Body of pancreas (tissue), 4 donors: ENCODE data around the gene CEP135.

ENCODE experiments used
- CTCF ChIP-seq, 7 experiments: fragments of 450-650 bp in 4 of 7; fragments of 200-600 bp in 3 of 7; sonication (generic) in 3 of 7; IDR thresholded peaks; one replicate each; pipeline ENCODE4 v1.5.1; 2016 to 2019; ENCODE audit warnings: antibody characterized with exemption in 7 of 7
- POLR2A ChIP-seq, 3 donors: fragments of 450-650 bp; IDR thresholded peaks; one replicate each; pipeline ENCODE4 v1.6.1; 2016; ENCODE audit warnings: antibody characterized with exemption in 3 of 3, mild to moderate bottlenecking in 2 of 3

- TF ChIP-seq POLR2A (IDR thresholded peaks at IDR 0.05) (no peak), CTCF (IDR thresholded peaks at IDR 0.05) (no peak)
These were observed 117.7 kb downstream of the CEP135 start for GRCh38 chr4:56066493-56066892.
